Measurements from ENCODE around the gene CACNA2D2. TPM values are rescaled to one million over a fixed set of nuclear protein-coding genes. Genes with fewer than 3 reads are reported as not detected.

The CACNA2D2 gene
- total and polyA plus RNA-seq, 2 of the 4 experiments (the other 2 are of a cell fraction): 0.15 TPM; not detected in 1

DNA sequence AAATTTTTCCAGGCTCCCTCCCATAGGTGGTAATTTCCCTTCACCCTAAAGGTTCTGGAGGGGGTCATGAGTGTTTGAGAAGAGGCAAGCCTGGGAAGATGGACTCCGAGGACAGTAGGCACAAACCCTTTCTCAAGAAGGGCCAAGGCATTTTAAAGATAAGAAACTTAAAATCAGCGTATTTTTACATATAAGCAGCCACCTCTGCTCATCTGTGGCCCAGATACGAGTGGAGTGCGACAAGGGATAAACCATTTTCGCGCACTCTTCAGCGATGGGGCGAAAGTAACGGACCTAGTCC, 163.3 kb downstream of the CACNA2D2 start:
- Histone ChIP-seq H2BK120ac (ENCODE audit: low read depth, low read length) (peak overlapping the region; percentile 7), H4K91ac (ENCODE audit: insufficient read depth, low read depth, low read length) (peak overlapping the region; percentile 73), H4K5ac (ENCODE audit: low read depth, low read length) (peak overlapping the region; percentile 81), H4K8ac (ENCODE audit: low read depth in 2 of 2, low read length in 2 of 2) (peak overlapping the region; percentile 59 to 97; a peak in 3 of 4 replicates), H4K20me1 (ENCODE audit: insufficient read depth, low read length) (peaks cover 17% of the 10 kb centered on the region), H2BK5ac (ENCODE audit: low read depth, low read length, poor library complexity, severe bottlenecking) (peak overlapping the region; percentile 82), H3K9ac (ENCODE audit: low read depth, low read length) (peak overlapping the region; percentile 69; the same call in 1 of the 2 replicates), H3K56ac (ENCODE audit: extremely low read depth, insufficient read depth, low read length) (peak overlapping the region; percentile 2; the same call in 1 of the 2 replicates), H2AK5ac (ENCODE audit: low read depth, low read length) (peak overlapping the region; percentile 54; the same call in 1 of the 2 replicates), H3K4me3 (ENCODE audit: insufficient read depth, low read depth, low read length) (peak overlapping the region; percentile 43), H3K9me3 (ENCODE audit: control insufficient read depth, insufficient read depth, low read length) (no peaks in the 10 kb centered on the region), H3K14ac (replicated peaks; ENCODE audit: low read depth, low read length) (peak overlapping the region; percentile 3), H3K27ac (ENCODE audit: insufficient read depth, low read length) (peak overlapping the region; percentile 44), H3K79me1 (ENCODE audit: low read depth in 1 of 2, low read length in 2 of 2) (peaks cover 15 to 42% of the 10 kb centered on the region in 2 experiments; a peak in 3 of 4 replicates), H3K4ac (ENCODE audit: low read depth, low read length) (peak overlapping the region; percentile 39), H3K4me1 (ENCODE audit: control insufficient read depth, insufficient read depth, low read length) (peaks cover 24% of the 10 kb centered on the region), H3K27me3 (ENCODE audit: control insufficient read depth, insufficient read depth, low read length) (no peaks in the 10 kb centered on the region), H2BK15ac (ENCODE audit: low read depth, low read length) (peak overlapping the region; percentile 11; the same call in 1 of the 3 replicates), H2BK20ac (ENCODE audit: low read depth, low read length) (no peak overlapping the region; the same call in 1 of the 2 replicates), H2AK9ac (replicated peaks; ENCODE audit: low read depth, low read length, poor library complexity) (peak overlapping the region; percentile 11), H3K9me1 (ENCODE audit: insufficient read depth, low read length) (peaks cover 15% of the 10 kb centered on the region), H3K23ac (ENCODE audit: low read depth, low read length) (peak overlapping the region; percentile 34; the same call in 1 of the 2 replicates), H3K36me3 (ENCODE audit: control insufficient read depth, insufficient read depth, low read length) (no peaks in the 10 kb centered on the region; the same call in 1 of the 2 replicates), H2AFZ (replicated peaks; ENCODE audit: low read length, poor library complexity) (peak overlapping the region; percentile 94), H3K18ac (ENCODE audit: low read depth, low read length) (peak overlapping the region; percentile 81), H3K4me2 (ENCODE audit: low read depth, low read length) (peak overlapping the region; percentile 79)
- ChIA-PET POLR2A (ENCODE audit: unreplicated experiment) (interaction anchor here (0.6 kb wide), 1 partner anchor 10 kb away, joined by 4 read pairs; the partner anchor contains the start of genes CYB561D2 and NPRL2), CTCF (no interaction called here)
- no peak for TF ChIP-seq MXI1 (IDR thresholded peaks at IDR 0.05; ENCODE audit: borderline replicate concordance, low read depth, low read length)
- no peak for TF ChIP-seq SMC3 (IDR thresholded peaks at IDR 0.05; ENCODE audit: low read depth, low read length)
- TF ChIP-seq MAZ (IDR thresholded peaks at IDR 0.05; ENCODE audit: borderline replicate concordance, low read depth, low read length): no peak
- TF ChIP-seq FOS (IDR thresholded peaks at IDR 0.05; ENCODE audit: low read depth, low read length): no peak
- no peak for TF ChIP-seq RCOR1 (IDR thresholded peaks at IDR 0.05; ENCODE audit: insufficient replicate concordance, low read length)
- TF ChIP-seq NFE2L2 (IDR thresholded peaks at IDR 0.05; ENCODE audit: low read depth, low read length): no peak
- TF ChIP-seq CHD1 (IDR thresholded peaks at IDR 0.05; ENCODE audit: low read depth, low read length): no peak
- TF ChIP-seq POLR2A (IDR thresholded peaks at IDR 0.05; ENCODE audit: low read depth, low read length): no peak
- in situ Hi-C loops (cut with MboI; ENCODE audit: low sequenced_read_pairs): loop anchor here (25.0 kb wide), 3 partner anchors 1047 to 1822 kb away; partner anchors contain the start of genes ABHD14B, GPR62, MANF and PCBP4
- dilution Hi-C loops (cut with HindIII; ENCODE audit: low sequenced_read_pairs, unreplicated experiment): no loop called here
- BruUV-seq (replicated peaks): no TSS peak
- WGBS, 2 experiments (ENCODE audit: extremely low coverage in 2 of 2, insufficient read length in 1 of 2): 13% methylated on average over 3 of the region's 9 CpGs; no CpG with 5 or more reads in 1 of the 2 experiments
- no peak for ATAC-seq (ENCODE audit: low read depth)
- intact Hi-C loops (cut with micrococcal nuclease): no loop called here
- DNase-seq: no peak
